Osteoblast (primary cell): Measurements from ENCODE around the gene SPINT1. TPM values are rescaled to one million over a fixed set of nuclear protein-coding genes. Genes with fewer than 3 reads are reported as not detected.

ENCODE experiments used
- DNase-seq: peaks from one replicate; pipeline ENCODE4 v3.0.0; 2011; ENCODE audit warnings: low spot score, mixed read lengths; ENCODE audit not compliant: insufficient read length; ENCODE audit errors: missing footprints
- H2AFZ ChIP-seq: 2 replicates; pipeline ENCODE4 v1.6.0; 2011; ENCODE audit warnings: mild to moderate bottlenecking, low read length
- H3K27ac ChIP-seq: 2 replicates; pipeline ENCODE4 v1.5.1; 2011; ENCODE audit warnings: mild to moderate bottlenecking, low read depth, low read length, moderate library complexity
- H3K27me3 ChIP-seq: 2 replicates; pipeline ENCODE4 v1.6.0; 2012; ENCODE audit warnings: mild to moderate bottlenecking, control low read depth, inconsistent platforms, low read length, moderate library complexity; ENCODE audit not compliant: insufficient read depth
- H3K36me3 ChIP-seq: 2 replicates; pipeline ENCODE4 v1.5.1; 2011; ENCODE audit warnings: mild to moderate bottlenecking, low read length, control low read depth, moderate library complexity; ENCODE audit not compliant: insufficient read depth
- H3K4me1 ChIP-seq: 2 replicates; pipeline ENCODE4 v1.5.1; 2011; ENCODE audit warnings: mild to moderate bottlenecking, low read length, control low read depth, moderate library complexity; ENCODE audit not compliant: insufficient read depth
- H3K4me2 ChIP-seq: 2 replicates; pipeline ENCODE4 v1.6.0; 2011; ENCODE audit warnings: mild to moderate bottlenecking, low read length; ENCODE audit not compliant: insufficient read depth
- H3K4me3 ChIP-seq: fragments of 200-600 bp; sonication (generic); 3 replicates; pipeline ENCODE4 v1.5.1; 2012; ENCODE audit warnings: mild to moderate bottlenecking, low read length, inconsistent platforms; ENCODE audit not compliant: insufficient read depth
- H3K79me2 ChIP-seq: 2 replicates; pipeline ENCODE4 v1.6.0; 2012; ENCODE audit warnings: mild to moderate bottlenecking, low read length, control low read depth, inconsistent platforms; ENCODE audit not compliant: insufficient read depth
- H3K9me3 ChIP-seq: 2 replicates; pipeline ENCODE4 v1.5.1; 2011; ENCODE audit warnings: low read depth, low read length, control low read depth
- H4K20me1 ChIP-seq: 2 replicates; pipeline ENCODE4 v1.6.0; 2012; ENCODE audit warnings: mild to moderate bottlenecking, low read length, control low read depth; ENCODE audit not compliant: insufficient read depth
- total RNA-seq: library from RNA; depleted of rRNA; stranded (reverse); fragments of >200 nt; gene quantifications from 2 replicates; pipeline ENCODE4 v1.2.3, GENCODE V29; 2012
- TF ChIP-seq, protein P1 (sequence below): IDR thresholded peaks from 2 replicates; pipeline ENCODE4 v1.5.1; 2011; ENCODE audit warnings: mild to moderate bottlenecking, low read depth, low read length, moderate library complexity; ENCODE audit errors: extremely low read depth

SPINT1 gene
- total RNA-seq, 1 donor = 0.72 TPM

DNA sequence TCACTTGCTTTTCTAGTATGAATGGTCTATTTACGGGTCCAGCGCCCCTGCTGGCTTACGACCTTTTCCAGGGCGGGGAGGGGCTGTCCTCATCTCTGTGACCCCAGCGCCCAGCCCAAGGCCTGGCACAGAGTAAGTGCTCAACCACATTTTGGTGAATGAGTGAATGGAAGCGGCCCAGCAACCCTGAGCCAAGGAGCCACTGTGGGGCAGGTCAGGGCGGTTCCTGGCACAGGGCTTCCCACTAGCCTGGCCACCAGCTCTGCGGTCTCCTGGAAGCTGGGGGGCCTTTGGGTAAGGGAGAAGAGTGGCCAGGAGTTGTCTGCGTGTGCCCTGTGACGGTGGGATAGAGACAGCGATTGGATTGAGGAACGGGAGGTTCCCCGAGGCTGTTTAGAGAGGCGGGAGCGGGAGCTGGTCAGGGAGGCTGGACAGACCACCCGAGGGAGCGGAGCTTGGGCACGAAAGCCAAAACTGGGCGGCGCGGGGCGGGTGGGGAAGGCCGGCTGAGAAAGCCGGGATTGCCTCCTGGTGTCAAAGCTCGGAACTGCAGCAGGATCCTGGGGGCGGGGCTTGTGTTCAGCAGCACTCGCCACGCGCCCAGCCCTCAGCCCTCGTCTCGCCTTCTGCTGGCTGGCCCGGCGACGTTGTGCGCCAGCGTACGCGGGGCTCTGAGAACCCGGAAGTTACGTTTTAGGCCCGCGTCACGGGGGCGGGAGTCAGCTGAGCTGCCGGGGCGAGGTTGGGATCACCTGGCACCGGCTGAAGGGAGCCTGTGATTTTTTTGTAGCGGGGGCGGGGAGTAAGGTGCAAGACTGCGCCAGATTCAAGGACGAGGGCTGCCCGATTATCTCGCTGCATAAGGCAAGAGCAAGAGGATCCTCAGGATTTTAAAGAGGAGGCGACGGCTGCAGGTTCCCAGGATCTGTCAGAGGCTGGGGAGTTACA lies 50.2 kb downstream of the SPINT1 start, which contains the start of gene VPS18:
TSS of gene VPS18 (plus strand) at position 718 of the 948 bp plus-strand sequence. CDS start 319 bp downstream, outside the sequence.
- Histone ChIP-seq H3K4me1 (peaks cover 15% of the 10 kb centered on the region), H3K36me3 (peaks cover 24% of the 10 kb centered on the region), H2AFZ (peak within 1 kb of the TSS; percentile 99), H3K79me2 (peaks cover 45% of the 10 kb centered on the region), H3K4me2 (peak within 1 kb of the TSS; percentile 98), H3K9me3 (no peaks in the 10 kb centered on the region), H3K27me3 (no peaks in the 10 kb centered on the region), H3K4me3 (peak within 1 kb of the TSS; percentile 100), H4K20me1 (peaks cover 15% of the 10 kb centered on the region), H3K27ac (peak within 1 kb of the TSS; percentile 98)
- TF ChIP-seq, protein P1, sequence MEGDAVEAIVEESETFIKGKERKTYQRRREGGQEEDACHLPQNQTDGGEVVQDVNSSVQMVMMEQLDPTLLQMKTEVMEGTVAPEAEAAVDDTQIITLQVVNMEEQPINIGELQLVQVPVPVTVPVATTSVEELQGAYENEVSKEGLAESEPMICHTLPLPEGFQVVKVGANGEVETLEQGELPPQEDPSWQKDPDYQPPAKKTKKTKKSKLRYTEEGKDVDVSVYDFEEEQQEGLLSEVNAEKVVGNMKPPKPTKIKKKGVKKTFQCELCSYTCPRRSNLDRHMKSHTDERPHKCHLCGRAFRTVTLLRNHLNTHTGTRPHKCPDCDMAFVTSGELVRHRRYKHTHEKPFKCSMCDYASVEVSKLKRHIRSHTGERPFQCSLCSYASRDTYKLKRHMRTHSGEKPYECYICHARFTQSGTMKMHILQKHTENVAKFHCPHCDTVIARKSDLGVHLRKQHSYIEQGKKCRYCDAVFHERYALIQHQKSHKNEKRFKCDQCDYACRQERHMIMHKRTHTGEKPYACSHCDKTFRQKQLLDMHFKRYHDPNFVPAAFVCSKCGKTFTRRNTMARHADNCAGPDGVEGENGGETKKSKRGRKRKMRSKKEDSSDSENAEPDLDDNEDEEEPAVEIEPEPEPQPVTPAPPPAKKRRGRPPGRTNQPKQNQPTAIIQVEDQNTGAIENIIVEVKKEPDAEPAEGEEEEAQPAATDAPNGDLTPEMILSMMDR = peak; percentile 69
- peak; percentile 99 for DNase-seq

DNA sequence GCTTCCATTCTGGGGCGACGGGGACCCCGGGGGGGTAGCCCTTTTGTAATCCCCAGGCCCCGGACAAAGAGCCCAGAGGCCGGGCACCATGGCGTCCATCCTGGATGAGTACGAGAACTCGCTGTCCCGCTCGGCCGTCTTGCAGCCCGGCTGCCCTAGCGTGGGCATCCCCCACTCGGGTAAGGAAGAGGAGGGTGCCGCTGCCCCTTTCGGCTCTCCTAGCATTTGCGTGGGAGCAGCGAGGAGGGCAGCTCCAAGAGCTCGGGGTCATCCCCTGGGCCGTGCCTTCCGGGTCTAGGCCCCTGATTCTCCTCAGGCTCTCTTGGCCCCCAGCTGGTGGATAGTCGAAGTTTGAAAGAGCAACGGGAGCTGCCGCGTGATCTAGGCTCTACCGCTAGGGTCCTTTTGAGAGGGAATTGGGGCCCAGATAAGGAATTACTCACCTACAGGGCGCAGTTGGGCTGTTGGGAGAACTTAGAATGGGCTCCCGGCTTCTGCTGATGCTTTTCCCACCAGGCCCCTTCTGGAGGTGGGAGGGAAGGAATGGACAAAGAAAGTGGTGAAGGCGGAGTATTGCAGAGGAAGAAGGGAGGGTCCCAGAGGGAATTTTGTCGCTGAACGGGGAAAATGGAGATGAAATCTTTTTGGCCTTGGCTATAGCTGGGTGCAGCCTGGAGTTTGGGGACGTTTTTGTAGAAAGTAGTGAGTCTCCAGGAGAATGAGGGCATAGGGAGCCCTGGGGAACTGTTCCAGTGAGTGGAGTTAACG lies 51.0 kb downstream of the SPINT1 start:
- DNase-seq = peak; percentile 95
- Histone ChIP-seq H3K4me2 (peak overlapping the region; percentile 98), H3K36me3 (peaks cover 32% of the 10 kb centered on the region), H2AFZ (peak overlapping the region; percentile 89), H3K4me1 (peaks cover 15% of the 10 kb centered on the region), H3K4me3 (peak overlapping the region; percentile 100), H3K27ac (peak overlapping the region; percentile 98), H3K79me2 (peaks cover 53% of the 10 kb centered on the region), H3K9me3 (no peaks in the 10 kb centered on the region), H4K20me1 (peaks cover 15% of the 10 kb centered on the region), H3K27me3 (no peaks in the 10 kb centered on the region)
- TF ChIP-seq, protein P1 = peak; percentile 70

DNA sequence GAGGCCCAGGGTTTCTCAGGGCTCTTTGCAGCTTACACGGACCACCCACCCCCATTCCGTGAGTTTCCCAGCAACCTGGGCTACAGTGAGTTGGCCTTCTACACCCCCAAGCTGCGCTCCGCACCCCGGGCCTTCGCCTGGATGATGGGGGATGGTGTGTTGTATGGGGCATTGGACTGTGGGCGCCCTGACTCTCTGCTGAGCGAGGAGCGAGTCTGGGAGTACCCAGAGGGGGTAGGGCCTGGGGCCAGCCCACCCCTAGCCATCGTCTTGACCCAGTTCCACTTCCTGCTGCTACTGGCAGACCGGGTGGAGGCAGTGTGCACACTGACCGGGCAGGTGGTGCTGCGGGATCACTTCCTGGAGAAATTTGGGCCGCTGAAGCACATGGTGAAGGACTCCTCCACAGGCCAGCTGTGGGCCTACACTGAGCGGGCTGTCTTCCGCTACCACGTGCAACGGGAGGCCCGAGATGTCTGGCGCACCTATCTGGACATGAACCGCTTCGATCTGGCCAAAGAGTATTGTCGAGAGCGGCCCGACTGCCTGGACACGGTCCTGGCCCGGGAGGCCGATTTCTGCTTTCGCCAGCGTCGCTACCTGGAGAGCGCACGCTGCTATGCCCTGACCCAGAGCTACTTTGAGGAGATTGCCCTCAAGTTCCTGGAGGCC lies 55.8 kb downstream of the SPINT1 start:
- Histone ChIP-seq H2AFZ (no peak overlapping the region), H3K27me3 (no peaks in the 10 kb centered on the region), H3K36me3 (peaks cover 68% of the 10 kb centered on the region), H3K4me1 (peaks cover 10% of the 10 kb centered on the region), H3K4me2 (no peak overlapping the region), H3K79me2 (peaks cover 85% of the 10 kb centered on the region), H4K20me1 (peaks cover 50% of the 10 kb centered on the region), H3K9me3 (no peaks in the 10 kb centered on the region), H3K4me3 (no peak overlapping the region), H3K27ac (no peak overlapping the region)
- peak; percentile 58 for DNase-seq
- TF ChIP-seq, protein P1 = no peak
